DND-41 (cell line): ENCODE data around the gene HMGA1.
A peak's percentile ranks its signal among the peaks of the same experiment; 100 is the strongest.

Experiments
- ATAC-seq: fragments of 200-7000 bp; cut with Tn5 transposase; 3 replicates; pipeline ENCODE4 v1.9.1; 2021; ENCODE audit warnings: low read depth; ENCODE audit not compliant: insufficient read depth
- DNase-seq: peaks from one replicate; pipeline ENCODE4 v3.0.0-alpha.2; 2020
- H2AFZ ChIP-seq: 2 replicates; pipeline ENCODE4 v1.6.0; 2012; ENCODE audit warnings: low read depth, low read length
- H3K27ac ChIP-seq: 2 replicates; pipeline ENCODE4 v1.5.1; 2012; ENCODE audit warnings: low read length, inconsistent platforms
- H3K27me3 ChIP-seq: fragments of 200-600 bp; sonication (generic); 2 replicates; pipeline ENCODE4 v1.6.0; 2012; ENCODE audit warnings: low read length, mild to moderate bottlenecking, inconsistent platforms; ENCODE audit not compliant: insufficient read depth, poor library complexity
- H3K36me3 ChIP-seq: 2 replicates; pipeline ENCODE4 v1.5.1; 2012; ENCODE audit warnings: low read length, inconsistent platforms; ENCODE audit not compliant: insufficient read depth
- H3K4me1 ChIP-seq: 2 replicates; pipeline ENCODE4 v1.5.1; 2012; ENCODE audit warnings: mild to moderate bottlenecking, low read length; ENCODE audit not compliant: insufficient read depth
- H3K4me2 ChIP-seq: 2 replicates; pipeline ENCODE4 v1.6.0; 2012; ENCODE audit warnings: mild to moderate bottlenecking, moderate library complexity, low read length, inconsistent platforms; ENCODE audit not compliant: insufficient read depth
- H3K4me3 ChIP-seq, 2 experiments: fragments of 200-600 bp in 1 of 2; shearing (Covaris generic) in 1 of 2; 2 replicates each; pipeline ENCODE4 v1.5.1; 2012 to 2016; ENCODE audit warnings: inconsistent platforms in 2 of 2, low read length in 2 of 2, mild to moderate bottlenecking in 2 of 2, low read depth in 1 of 2, moderate library complexity in 1 of 2
- H3K79me2 ChIP-seq: 2 replicates; pipeline ENCODE4 v1.6.0; 2012; ENCODE audit warnings: low read length, inconsistent platforms; ENCODE audit not compliant: insufficient read depth
- H3K9ac ChIP-seq: 2 replicates; pipeline ENCODE4 v1.6.0; 2012; ENCODE audit warnings: low read depth, mild to moderate bottlenecking, inconsistent platforms, low read length, moderate library complexity
- H3K9me3 ChIP-seq: 2 replicates; pipeline ENCODE4 v1.5.1; 2012; ENCODE audit warnings: low read length, moderate library complexity, mild to moderate bottlenecking, inconsistent platforms; ENCODE audit not compliant: insufficient read depth, severe bottlenecking
- H4K20me1 ChIP-seq: 2 replicates; pipeline ENCODE4 v1.6.0; 2012; ENCODE audit warnings: low read length; ENCODE audit not compliant: insufficient read depth
- EZH2 ChIP-seq: IDR thresholded peaks from 3 replicates; pipeline ENCODE4 v1.6.1; 2012; ENCODE audit warnings: borderline replicate concordance, low read depth, mild to moderate bottlenecking, moderate library complexity, low read length, inconsistent platforms; ENCODE audit not compliant: severe bottlenecking
- TF ChIP-seq, protein P1 (sequence below): IDR thresholded peaks from 2 replicates; pipeline ENCODE4 v1.5.1; 2012; ENCODE audit warnings: borderline replicate concordance, low read length, moderate library complexity, mild to moderate bottlenecking; ENCODE audit not compliant: poor library complexity, severe bottlenecking; ENCODE audit errors: extremely low read depth

The HMGA1 gene

GRCh38 chr6:34246563-34247391, 10.1 kb downstream of the HMGA1 start:
- no peaks in the 10 kb centered on the region for H3K27me3 ChIP-seq
- H3K4me2 ChIP-seq: 0 out of 2 replicates have a peak overlapping the region, but pooled peaks have one; percentile 27
- peak; percentile 74 for DNase-seq
- no peak overlapping the region for H2AFZ ChIP-seq
- H3K4me3 ChIP-seq: no peak overlapping the region
- peak; percentile 44 for ATAC-seq
- no peaks in the 10 kb centered on the region for H3K9me3 ChIP-seq
- peaks cover 49% of the 10 kb centered on the region for H4K20me1 ChIP-seq
- H3K4me1 ChIP-seq: peaks cover 27% of the 10 kb centered on the region
- TF ChIP-seq, protein P1, sequence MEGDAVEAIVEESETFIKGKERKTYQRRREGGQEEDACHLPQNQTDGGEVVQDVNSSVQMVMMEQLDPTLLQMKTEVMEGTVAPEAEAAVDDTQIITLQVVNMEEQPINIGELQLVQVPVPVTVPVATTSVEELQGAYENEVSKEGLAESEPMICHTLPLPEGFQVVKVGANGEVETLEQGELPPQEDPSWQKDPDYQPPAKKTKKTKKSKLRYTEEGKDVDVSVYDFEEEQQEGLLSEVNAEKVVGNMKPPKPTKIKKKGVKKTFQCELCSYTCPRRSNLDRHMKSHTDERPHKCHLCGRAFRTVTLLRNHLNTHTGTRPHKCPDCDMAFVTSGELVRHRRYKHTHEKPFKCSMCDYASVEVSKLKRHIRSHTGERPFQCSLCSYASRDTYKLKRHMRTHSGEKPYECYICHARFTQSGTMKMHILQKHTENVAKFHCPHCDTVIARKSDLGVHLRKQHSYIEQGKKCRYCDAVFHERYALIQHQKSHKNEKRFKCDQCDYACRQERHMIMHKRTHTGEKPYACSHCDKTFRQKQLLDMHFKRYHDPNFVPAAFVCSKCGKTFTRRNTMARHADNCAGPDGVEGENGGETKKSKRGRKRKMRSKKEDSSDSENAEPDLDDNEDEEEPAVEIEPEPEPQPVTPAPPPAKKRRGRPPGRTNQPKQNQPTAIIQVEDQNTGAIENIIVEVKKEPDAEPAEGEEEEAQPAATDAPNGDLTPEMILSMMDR: peak; percentile 76
- TF ChIP-seq EZH2: no peak
- no peak overlapping the region; the same call in 1 of the 2 replicates for H3K9ac ChIP-seq
- peaks cover 44% of the 10 kb centered on the region for H3K36me3 ChIP-seq
- peaks cover 20% of the 10 kb centered on the region for H3K79me2 ChIP-seq
- 0 out of 2 replicates have a peak overlapping the region, but pooled peaks have one; percentile 29 for H3K27ac ChIP-seq

- H3K27me3 ChIP-seq: no peaks in the 10 kb centered on the region
- H3K9me3 ChIP-seq: no peaks in the 10 kb centered on the region
- H3K4me1 ChIP-seq: peaks cover 27% of the 10 kb centered on the region
- no peak overlapping the region for H2AFZ ChIP-seq
- peaks cover 36% of the 10 kb centered on the region for H3K36me3 ChIP-seq
- no peak overlapping the region; the same call in 1 of the 2 replicates for H3K27ac ChIP-seq
- peak overlapping the region in 1 of 2 experiments; percentile 97; a peak in 3 of 4 replicates for H3K4me3 ChIP-seq
- peak overlapping the region; percentile 100 for H3K4me2 ChIP-seq
- ATAC-seq: no peak
- peaks cover 40% of the 10 kb centered on the region for H4K20me1 ChIP-seq
- peaks cover 11% of the 10 kb centered on the region for H3K79me2 ChIP-seq
- H3K9ac ChIP-seq: peak overlapping the region; percentile 81; the same call in 1 of the 2 replicates
- no peak for DNase-seq
- TF ChIP-seq EZH2: no peak
- TF ChIP-seq, protein P1: no peak
Observed at GRCh38 chr6:34247481-34248197, 11.0 kb downstream of the HMGA1 start.

DNA sequence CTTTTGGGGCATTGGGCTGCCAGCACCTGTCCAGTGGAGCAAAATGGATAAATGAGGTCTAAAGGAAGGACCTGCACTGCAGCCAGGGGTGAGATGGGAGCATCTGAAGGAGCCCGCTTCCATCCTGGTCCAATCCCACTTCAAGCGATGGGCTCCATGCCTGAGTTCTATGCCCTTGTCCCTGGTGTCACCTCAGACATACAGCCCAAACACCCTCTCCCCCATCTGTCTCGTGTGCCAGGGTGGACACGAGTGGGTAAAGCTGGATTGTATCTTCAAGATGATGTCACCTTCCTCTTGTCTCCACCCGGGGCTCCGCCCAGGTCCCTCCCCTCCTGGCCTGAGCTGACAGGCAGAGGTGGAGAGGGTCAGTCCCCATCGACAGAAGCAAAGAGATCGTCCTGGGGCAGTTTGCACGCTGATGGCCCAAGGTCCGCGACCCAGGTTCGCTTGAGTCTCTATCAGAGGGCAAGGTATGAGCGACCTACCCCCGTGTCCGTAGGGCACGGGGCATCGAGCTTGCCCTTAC, 11.6 kb downstream of the HMGA1 start:
- Histone ChIP-seq H3K9ac (peak overlapping the region; percentile 81), H3K4me3 (peak overlapping the region; percentile 53 to 97), H4K20me1 (peaks cover 34% of the 10 kb centered on the region), H3K27me3 (no peaks in the 10 kb centered on the region), H3K79me2 (peaks cover 7% of the 10 kb centered on the region), H3K9me3 (no peaks in the 10 kb centered on the region), H3K4me1 (peaks cover 27% of the 10 kb centered on the region), H3K27ac (peak overlapping the region; percentile 90), H2AFZ (peak overlapping the region; percentile 77), H3K36me3 (peaks cover 29% of the 10 kb centered on the region), H3K4me2 (peak overlapping the region; percentile 100)
- DNase-seq: no peak
- ATAC-seq: no peak
- TF ChIP-seq EZH2: no peak
- TF ChIP-seq, protein P1: no peak
